Panc1 (cell line): ENCODE results near the gene UACA. TPM values are rescaled to one million over a fixed set of nuclear protein-coding genes. Genes with fewer than 3 reads are reported as not detected.

Source experiments
- ATAC-seq: fragments of 200-7000 bp; cut with Tn5 transposase; 2 replicates; pipeline ENCODE4 v1.9.1; 2020; ENCODE audit warnings: mild to moderate bottlenecking, moderate library complexity
- BruUV-seq: library from RNA; stranded (reverse); fragments of 400-500 nt; replicated peaks from 2 replicates; lab custom pipeline; 2021; lab: Mats Ljungman, UMichigan
- CTCF ChIA-PET: fragments of 300-600 bp; sonication (Branson Sonifier 250); formaldehyde crosslinking; loops from one replicate; lab custom pipeline; 2022; ENCODE audit warnings: antibody characterized with exemption; lab: Charles Lee
- POLR2A ChIA-PET: fragments of 300-600 bp; sonication (Branson Sonifier 250); formaldehyde crosslinking; loops from one replicate; lab custom pipeline; 2022; ENCODE audit warnings: antibody characterized with exemption; lab: Charles Lee
- DNase-seq: peaks from one replicate; pipeline ENCODE4 v3.0.0-alpha.2; 2010; ENCODE audit warnings: low read depth, low spot score
- H3K27ac ChIP-seq: 2 replicates; pipeline ENCODE4 v1.5.1; 2011; ENCODE audit warnings: mild to moderate bottlenecking, low read length, inconsistent platforms
- H3K27me3 ChIP-seq: fragments of 200-500 bp; sonication (Bioruptor generic); 2 replicates; pipeline ENCODE4 v1.6.0; 2014; ENCODE audit warnings: low read length, inconsistent platforms; ENCODE audit not compliant: control insufficient read depth, insufficient read depth
- H3K36me3 ChIP-seq: fragments of 200-500 bp; sonication (Bioruptor generic); 2 replicates; pipeline ENCODE4 v1.5.1; 2014; ENCODE audit warnings: inconsistent platforms, mild to moderate bottlenecking, low read length, moderate library complexity; ENCODE audit not compliant: control insufficient read depth, insufficient read depth
- H3K4me1 ChIP-seq: 2 replicates; pipeline ENCODE4 v1.5.1; 2011; ENCODE audit warnings: inconsistent platforms, mild to moderate bottlenecking, low read length, moderate library complexity; ENCODE audit not compliant: control insufficient read depth, insufficient read depth
- H3K4me3 ChIP-seq, 2 experiments: 2 replicates each; pipeline ENCODE4 v1.5.1; 2011 to 2012; ENCODE audit warnings: low read depth in 2 of 2, low read length in 2 of 2, mild to moderate bottlenecking in 2 of 2, inconsistent platforms in 1 of 2, moderate library complexity in 1 of 2
- H3K9me3 ChIP-seq: fragments of 200-500 bp; sonication (Bioruptor generic); 2 replicates; pipeline ENCODE4 v1.5.1; 2014; ENCODE audit warnings: low read depth, mild to moderate bottlenecking, inconsistent platforms, low read length, moderate library complexity; ENCODE audit not compliant: control insufficient read depth, insufficient read depth
- CTCF ChIP-seq: fragments of 450-650 bp; IDR thresholded peaks from 2 replicates; pipeline ENCODE4 v1.5.1; 2017; ENCODE audit warnings: mild to moderate bottlenecking
- POLR2AphosphoS5 ChIP-seq: IDR thresholded peaks from 2 replicates; pipeline ENCODE4 v1.6.1; 2012; ENCODE audit warnings: mild to moderate bottlenecking, low read depth, low read length, moderate library complexity
- REST ChIP-seq, 2 experiments: IDR thresholded peaks; 2 replicates each; pipeline ENCODE4 v1.6.1; 2011 to 2012; ENCODE audit warnings: low read depth in 2 of 2, control low read depth in 1 of 2, low read length in 1 of 2, mild to moderate bottlenecking in 1 of 2, moderate library complexity in 1 of 2; ENCODE audit not compliant: insufficient read depth in 1 of 2
- SIN3A ChIP-seq: IDR thresholded peaks from 2 replicates; pipeline ENCODE4 v1.6.1; 2012; ENCODE audit warnings: low read depth, mild to moderate bottlenecking, low read length, moderate library complexity, borderline replicate concordance; ENCODE audit not compliant: insufficient read depth
- TCF7L2 ChIP-seq: IDR thresholded peaks from 2 replicates; pipeline ENCODE4 v1.6.1; 2011; ENCODE audit warnings: mild to moderate bottlenecking, low read depth, low read length, inconsistent platforms
- in situ Hi-C: cut with HindIII; loops from 2 replicates; pipeline ENCODE4 v1.10.0; 2016; ENCODE audit warnings: low sequenced_read_pairs, low pct_unique_long_range_greater_than_20kb
- intact Hi-C: fragments of 100-400 bp; cut with micrococcal nuclease; formaldehyde crosslinking; loops from one replicate; pipeline ENCODE4 v1.10.0; 2022; ENCODE audit not compliant: unreplicated experiment
- total RNA-seq: library from RNA; stranded (reverse); gene quantifications from one replicate; pipeline ENCODE4 v1.2.1, GENCODE V29; 2021; ENCODE audit not compliant: unreplicated experiment

The UACA gene
- total RNA-seq, 1 experiment from 2014 or later: 303 TPM

GRCh38 chr15:70632491-70633102, 130.8 kb downstream of the UACA start:
- intact Hi-C loops: no loop called here
- Histone ChIP-seq H3K9me3 (no peaks in the 10 kb centered on the region), H3K27ac (no peak overlapping the region), H3K27me3 (no peaks in the 10 kb centered on the region), H3K4me3 (no peak overlapping the region), H3K36me3 (no peaks in the 10 kb centered on the region), H3K4me1 (0 out of 2 replicates have a peak, but pooled peaks cover 4% of the 10 kb centered on the region)
- ATAC-seq (no peak), DNase-seq (no peak)
- CTCF ChIA-PET: no interaction called here
- no peak for TF ChIP-seq POLR2AphosphoS5
- TF ChIP-seq CTCF: no peak
- no peak for TF ChIP-seq REST (IDR thresholded peaks at IDR 0.05; ENCODE audit: insufficient read depth in 1 of 2, low read depth in 2 of 2, low read length in 1 of 2)
- TF ChIP-seq TCF7L2: no peak
- TF ChIP-seq SIN3A: no peak
- POLR2A ChIA-PET: no interaction called here
- BruUV-seq: no TSS peak
- in situ Hi-C loops: no loop called here

GRCh38 chr15:70632079-70632478, 131.3 kb downstream of the UACA start:
- BruUV-seq: no TSS peak
- DNase-seq (no peak), ATAC-seq (no peak)
- in situ Hi-C loops (no loop called here), intact Hi-C loops (no loop called here)
- CTCF ChIA-PET: no interaction called here
- Histone ChIP-seq H3K27ac (no peak overlapping the region), H3K4me3 (no peak overlapping the region), H3K9me3 (no peaks in the 10 kb centered on the region), H3K4me1 (0 out of 2 replicates have a peak, but pooled peaks cover 4% of the 10 kb centered on the region), H3K36me3 (no peaks in the 10 kb centered on the region), H3K27me3 (no peaks in the 10 kb centered on the region)
- POLR2A ChIA-PET: no interaction called here
- TF ChIP-seq TCF7L2: no peak
- TF ChIP-seq CTCF: no peak
- no peak for TF ChIP-seq REST (IDR thresholded peaks at IDR 0.05; ENCODE audit: insufficient read depth in 1 of 2, low read depth in 2 of 2, low read length in 1 of 2)
- no peak for TF ChIP-seq POLR2AphosphoS5
- TF ChIP-seq SIN3A: no peak
